Cardiac muscle cell (in vitro differentiated cells and primary cell): ENCODE data around the gene INPP4A. TPM values are rescaled to one million over a fixed set of nuclear protein-coding genes. Genes with fewer than 3 reads are reported as not detected.

Experiments
- DNase-seq, 2 donors: peaks; one replicate each; pipeline versions ENCODE4 v3.0.0 to v3.0.0-alpha.2; 2010 to 2017; ENCODE audit warnings: low read depth in 1 of 2, low spot score in 1 of 2
- H3K27ac ChIP-seq: fragments of 200-600 bp; sonication (generic); 2 replicates; pipeline ENCODE4 v1.5.1; 2016
- H3K27me3 ChIP-seq: fragments of 200-600 bp; sonication (generic); 2 replicates; pipeline ENCODE4 v1.6.0; 2016; ENCODE audit warnings: control low read depth
- H3K36me3 ChIP-seq: fragments of 200-600 bp; sonication (generic); 2 replicates; pipeline ENCODE4 v1.5.1; 2016; ENCODE audit warnings: control low read depth
- H3K4me1 ChIP-seq: fragments of 200-600 bp; sonication (generic); 2 replicates; pipeline ENCODE4 v1.8.1; 2017; ENCODE audit warnings: low read depth, mild to moderate bottlenecking, mixed run types
- H3K4me3 ChIP-seq: fragments of 200-600 bp; sonication (generic); 2 replicates; pipeline ENCODE4 v1.5.1; 2016; ENCODE audit warnings: mild to moderate bottlenecking
- H3K9me3 ChIP-seq: fragments of 200-600 bp; sonication (generic); 2 replicates; pipeline ENCODE4 v1.5.1; 2017; ENCODE audit warnings: low read depth, mild to moderate bottlenecking, control low read depth
- polyA plus RNA-seq: library from polyadenylated mRNA; unstranded; fragments of >200 nt; fragmentation: Nextera tagmentation; extraction: Ambion mirVana; gene quantifications from 2 replicates; pipeline ENCODE4 v1.2.1, GENCODE V29; 2016
- total RNA-seq: library from RNA; depleted of rRNA; stranded (reverse); fragments of >200 nt; gene quantifications from 2 replicates; pipeline ENCODE4 v1.2.3, GENCODE V29; 2016
- TF ChIP-seq, protein P1 (sequence below): IDR thresholded peaks from 2 replicates; pipeline ENCODE4 v1.5.1; 2012; ENCODE audit warnings: low read depth, mild to moderate bottlenecking, low read length

Gene INPP4A
- total and polyA plus RNA-seq, 2 experiments from 2014 or later, result 11.6 to 25.0 TPM

DNA sequence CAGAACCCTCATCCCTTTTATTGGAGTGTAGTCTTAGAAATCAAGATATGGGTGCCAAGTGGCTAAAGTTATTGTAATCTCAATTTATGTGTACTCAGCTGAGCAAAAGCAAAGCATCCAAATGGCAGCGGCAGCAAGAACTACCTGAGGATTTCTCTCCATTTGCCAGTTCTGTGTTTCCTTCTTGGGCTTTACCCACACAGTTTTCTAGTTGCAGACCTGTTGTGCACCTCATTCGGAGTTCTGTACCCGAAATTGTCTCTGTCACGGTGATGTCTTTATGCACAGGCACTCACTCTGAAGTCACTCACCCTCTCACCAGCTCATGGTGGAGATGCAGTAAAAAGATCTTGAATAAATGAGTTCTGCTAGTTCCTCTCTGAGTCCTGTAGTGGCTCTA is 43.6 kb downstream of the INPP4A start:
- no peak for DNase-seq
- H3K4me3 ChIP-seq, result no peak overlapping the region
- no peaks in the 10 kb centered on the region for H3K36me3 ChIP-seq
- no peaks in the 10 kb centered on the region for H3K4me1 ChIP-seq
- no peak overlapping the region for H3K27ac ChIP-seq
- no peaks in the 10 kb centered on the region for H3K9me3 ChIP-seq
- no peaks in the 10 kb centered on the region for H3K27me3 ChIP-seq
- TF ChIP-seq, protein P1, sequence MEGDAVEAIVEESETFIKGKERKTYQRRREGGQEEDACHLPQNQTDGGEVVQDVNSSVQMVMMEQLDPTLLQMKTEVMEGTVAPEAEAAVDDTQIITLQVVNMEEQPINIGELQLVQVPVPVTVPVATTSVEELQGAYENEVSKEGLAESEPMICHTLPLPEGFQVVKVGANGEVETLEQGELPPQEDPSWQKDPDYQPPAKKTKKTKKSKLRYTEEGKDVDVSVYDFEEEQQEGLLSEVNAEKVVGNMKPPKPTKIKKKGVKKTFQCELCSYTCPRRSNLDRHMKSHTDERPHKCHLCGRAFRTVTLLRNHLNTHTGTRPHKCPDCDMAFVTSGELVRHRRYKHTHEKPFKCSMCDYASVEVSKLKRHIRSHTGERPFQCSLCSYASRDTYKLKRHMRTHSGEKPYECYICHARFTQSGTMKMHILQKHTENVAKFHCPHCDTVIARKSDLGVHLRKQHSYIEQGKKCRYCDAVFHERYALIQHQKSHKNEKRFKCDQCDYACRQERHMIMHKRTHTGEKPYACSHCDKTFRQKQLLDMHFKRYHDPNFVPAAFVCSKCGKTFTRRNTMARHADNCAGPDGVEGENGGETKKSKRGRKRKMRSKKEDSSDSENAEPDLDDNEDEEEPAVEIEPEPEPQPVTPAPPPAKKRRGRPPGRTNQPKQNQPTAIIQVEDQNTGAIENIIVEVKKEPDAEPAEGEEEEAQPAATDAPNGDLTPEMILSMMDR, result no peak

DNA sequence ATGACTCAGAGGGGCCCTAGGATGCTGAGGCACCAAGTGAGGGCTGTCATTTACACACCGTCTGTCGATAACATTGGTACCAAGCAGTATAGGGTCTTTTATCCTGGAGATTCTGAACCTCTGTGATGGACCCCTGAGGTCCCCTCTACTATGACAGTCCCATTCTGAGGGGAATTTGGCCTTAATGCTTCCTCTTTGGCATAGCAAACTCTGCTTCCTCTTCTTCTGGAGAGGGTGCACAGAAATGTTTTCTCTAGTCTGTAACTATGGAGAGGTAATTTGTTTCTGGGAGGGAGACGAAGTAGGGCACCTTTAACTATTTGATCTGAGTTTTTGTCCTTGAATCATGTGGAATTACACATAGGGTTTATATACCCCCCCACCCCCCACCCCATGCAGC is 44.8 kb downstream of the INPP4A start:
- Histone ChIP-seq H3K4me1 (no peaks in the 10 kb centered on the region), H3K36me3 (no peaks in the 10 kb centered on the region), H3K27me3 (no peaks in the 10 kb centered on the region), H3K27ac (no peak overlapping the region), H3K4me3 (no peak overlapping the region), H3K9me3 (no peaks in the 10 kb centered on the region)
- TF ChIP-seq, protein P1, result no peak
- DNase-seq, result no peak

DNA sequence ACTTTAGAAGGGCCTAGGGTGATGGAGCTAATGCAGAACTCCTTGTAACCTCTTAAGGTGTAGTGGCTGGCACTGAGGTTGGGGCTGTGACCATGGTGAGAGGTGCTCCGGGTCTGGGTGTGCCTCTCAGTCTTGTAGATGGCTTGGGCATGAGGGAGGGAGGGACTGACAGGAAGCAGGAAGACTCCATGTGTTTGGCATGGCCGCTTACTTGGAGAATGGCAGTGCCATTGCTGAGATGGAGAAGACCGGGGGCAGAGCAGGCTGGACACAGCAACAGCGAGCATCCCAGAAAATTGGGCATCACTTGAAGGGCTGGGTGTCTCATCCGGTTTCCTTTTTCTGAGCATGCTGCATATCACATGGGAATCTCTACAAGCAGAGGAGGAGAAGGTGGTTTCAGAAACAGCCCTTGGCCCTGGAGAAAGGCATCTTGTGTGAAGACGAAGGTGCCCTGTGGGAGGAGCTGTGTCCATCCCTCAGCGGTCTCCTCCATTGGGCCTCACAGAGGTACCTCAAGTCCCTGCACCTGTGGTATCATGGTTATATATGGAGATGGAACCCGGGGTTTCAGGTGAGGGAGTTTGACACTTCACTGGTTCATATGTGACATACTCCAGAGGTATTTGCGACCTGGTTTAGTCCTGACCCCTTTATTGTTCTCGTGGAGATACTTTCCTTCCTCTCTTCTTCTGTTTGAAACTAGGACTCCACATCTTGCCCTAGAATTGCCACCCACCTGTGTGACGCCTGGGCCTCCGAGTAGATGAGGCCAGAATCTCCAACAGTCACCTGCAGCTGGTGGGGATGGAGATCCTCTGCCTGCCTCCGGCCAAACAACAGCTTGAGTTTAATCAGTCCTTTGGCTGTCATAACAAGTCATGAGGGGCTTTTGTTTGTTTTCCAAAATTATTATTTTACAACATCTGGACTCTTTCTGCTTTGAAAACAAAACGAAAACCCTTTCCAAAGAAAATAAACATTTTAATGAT is 45.6 kb downstream of the INPP4A start:
- TF ChIP-seq, protein P1, result no peak
- Histone ChIP-seq H3K36me3 (no peaks in the 10 kb centered on the region), H3K27me3 (no peaks in the 10 kb centered on the region), H3K9me3 (no peaks in the 10 kb centered on the region), H3K27ac (no peak overlapping the region), H3K4me3 (no peak overlapping the region), H3K4me1 (no peaks in the 10 kb centered on the region)
- DNase-seq, result no peak

DNA sequence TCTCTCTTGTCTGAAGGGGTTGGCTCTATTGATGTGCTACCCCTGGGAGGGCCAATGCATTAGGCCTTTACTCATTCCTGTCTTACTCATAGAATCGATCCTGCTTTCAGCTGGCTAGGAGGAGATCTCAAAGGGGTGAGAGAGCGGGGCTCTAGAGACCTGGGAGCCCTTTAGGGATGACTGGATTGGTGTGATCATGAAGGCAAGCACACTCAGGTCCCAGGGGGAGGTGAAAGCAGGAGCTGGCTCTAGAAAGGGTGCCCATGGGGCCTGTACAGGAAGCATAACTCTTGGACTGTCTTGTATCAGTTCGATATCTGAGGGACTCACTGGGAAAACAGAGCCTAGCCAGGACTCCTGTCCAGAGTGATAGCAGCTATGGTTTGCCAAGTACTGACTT is 47.8 kb downstream of the INPP4A start:
- Histone ChIP-seq H3K36me3 (no peaks in the 10 kb centered on the region), H3K27me3 (no peaks in the 10 kb centered on the region), H3K4me3 (no peak overlapping the region), H3K27ac (no peak overlapping the region), H3K9me3 (no peaks in the 10 kb centered on the region), H3K4me1 (no peaks in the 10 kb centered on the region)
- no peak for DNase-seq
- TF ChIP-seq, protein P1, result no peak

DNA sequence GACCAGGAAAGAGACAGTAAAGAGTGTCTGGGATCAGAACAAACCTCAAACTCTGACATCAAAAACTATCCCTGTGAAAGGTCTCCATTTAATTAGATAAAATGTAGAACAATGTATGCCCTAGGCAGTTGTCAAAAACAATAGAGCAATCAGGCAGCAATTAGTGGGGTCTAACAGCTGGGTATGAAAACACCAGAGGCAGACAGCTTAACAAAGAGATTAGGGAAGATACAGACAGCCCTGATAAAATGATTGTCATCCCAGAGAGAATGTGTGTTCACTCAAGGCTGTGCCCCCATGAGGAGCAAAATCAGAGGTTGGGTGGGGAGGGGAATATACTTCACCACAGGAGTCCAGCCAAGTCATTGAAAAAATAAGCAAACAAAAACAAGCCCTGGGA is 50.0 kb downstream of the INPP4A start:
- H3K27ac ChIP-seq, result no peak overlapping the region
- H3K36me3 ChIP-seq, result no peaks in the 10 kb centered on the region
- DNase-seq, result no peak
- H3K9me3 ChIP-seq, result no peaks in the 10 kb centered on the region
- no peak overlapping the region for H3K4me3 ChIP-seq
- H3K4me1 ChIP-seq, result no peaks in the 10 kb centered on the region
- H3K27me3 ChIP-seq, result no peaks in the 10 kb centered on the region
- TF ChIP-seq, protein P1, result no peak
